Gastrocnemius medialis (tissue), 4 donors: ENCODE results near the gene C3orf22.

Source experiments
- CTCF ChIP-seq, 5 experiments: fragments of 450-650 bp in 3 of 5; fragments of 200-600 bp in 2 of 5; sonication (generic) in 2 of 5; IDR thresholded peaks in 4 of 5; conservative IDR thresholded peaks in 1 of 5; 1 replicate in 4 of 5; 2 replicates in 1 of 5; pipeline ENCODE4 v1.5.1; 2016 to 2019; ENCODE audit warnings: antibody characterized with exemption in 5 of 5, mild to moderate bottlenecking in 3 of 5, moderate library complexity in 3 of 5
- POLR2A ChIP-seq, 2 donors: fragments of 450-650 bp; IDR thresholded peaks; one replicate each; pipeline ENCODE4 v1.6.1; 2017; ENCODE audit warnings: antibody characterized with exemption in 2 of 2, mild to moderate bottlenecking in 2 of 2, moderate library complexity in 2 of 2

GRCh38 chr3:126552688-126553283 is 5.9 kb downstream of the C3orf22 start:
- TF ChIP-seq CTCF (IDR thresholded peaks at IDR 0.05 in 4 of 5, conservative IDR thresholded peaks at IDR 0.05 in 1 of 5) (no peak), POLR2A (IDR thresholded peaks at IDR 0.05) (no peak)
